HG03108 (cell line): ENCODE measurements around the gene DNHD1.

Experiments used
- ATAC-seq: cut with Tn5 transposase; IDR thresholded peaks from one replicate; pipeline ENCODE4 v1.9.1; 2021; ENCODE audit warnings: moderate library complexity; ENCODE audit not compliant: unreplicated experiment

DNHD1 gene

DNA sequence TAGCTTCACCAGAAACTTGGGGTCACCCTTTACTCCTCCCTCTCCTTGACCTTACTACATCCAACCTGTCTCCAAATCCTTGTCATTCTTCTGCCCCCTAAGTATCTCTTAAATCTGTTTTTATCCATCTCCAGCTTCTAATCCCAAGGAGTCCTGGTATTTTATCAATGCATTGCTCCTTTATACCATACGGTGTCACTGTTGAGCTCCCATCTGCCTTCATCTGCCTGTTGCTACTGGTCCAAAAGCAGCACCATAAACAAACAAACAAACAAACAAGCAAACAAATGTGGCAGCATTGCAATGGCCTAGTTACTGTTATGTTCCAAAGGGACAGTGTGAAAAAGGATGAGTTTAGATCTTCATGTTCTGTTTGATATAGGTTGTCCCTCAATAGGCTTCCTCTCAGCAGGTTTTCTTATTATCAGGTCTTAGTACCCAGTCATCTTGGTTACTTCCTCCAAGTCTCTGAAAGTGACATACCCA, 34.2 kb downstream of the DNHD1 start:
- ATAC-seq = no peak

DNA sequence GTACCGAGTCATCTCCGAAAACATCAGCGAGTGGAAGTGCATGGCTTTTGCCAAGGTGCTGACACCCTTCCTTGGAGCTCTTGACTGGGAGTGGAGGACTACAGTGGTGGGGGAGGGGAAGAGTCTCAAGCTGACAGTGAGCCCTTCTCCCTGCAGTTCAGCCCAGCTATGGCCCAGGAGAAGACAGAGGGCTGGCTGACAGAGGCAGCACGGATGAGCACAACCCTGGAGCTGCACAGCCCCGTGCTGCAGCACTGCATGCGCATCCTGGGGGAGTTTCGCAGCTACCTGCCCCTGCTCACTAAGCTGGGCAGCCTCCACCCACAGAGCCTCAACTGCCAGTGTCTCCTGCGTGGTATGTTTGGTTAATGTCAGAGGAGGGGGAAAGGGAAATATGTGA, 41.4 kb downstream of the DNHD1 start:
- ATAC-seq = no peak

DNA sequence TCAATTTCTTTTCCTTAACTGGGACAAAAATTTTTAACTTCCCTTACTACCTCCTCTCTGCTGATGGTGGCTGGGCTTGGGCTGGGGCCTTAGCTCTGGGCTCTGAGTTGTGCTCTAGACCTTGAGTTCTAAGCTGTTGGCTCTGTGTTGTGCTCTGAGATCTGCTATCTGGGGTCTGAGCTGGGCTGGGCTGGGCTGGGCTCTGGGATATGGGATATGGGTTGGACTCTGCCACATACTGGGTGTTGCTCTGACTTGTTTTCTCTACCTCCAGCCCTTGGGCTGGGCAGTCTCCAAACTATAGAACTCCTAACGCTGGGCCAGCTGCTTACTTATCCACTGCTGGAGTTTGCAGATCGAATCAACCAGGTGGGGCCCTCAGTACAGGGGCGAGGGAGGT, 41.9 kb downstream of the DNHD1 start:
- no peak for ATAC-seq

DNA sequence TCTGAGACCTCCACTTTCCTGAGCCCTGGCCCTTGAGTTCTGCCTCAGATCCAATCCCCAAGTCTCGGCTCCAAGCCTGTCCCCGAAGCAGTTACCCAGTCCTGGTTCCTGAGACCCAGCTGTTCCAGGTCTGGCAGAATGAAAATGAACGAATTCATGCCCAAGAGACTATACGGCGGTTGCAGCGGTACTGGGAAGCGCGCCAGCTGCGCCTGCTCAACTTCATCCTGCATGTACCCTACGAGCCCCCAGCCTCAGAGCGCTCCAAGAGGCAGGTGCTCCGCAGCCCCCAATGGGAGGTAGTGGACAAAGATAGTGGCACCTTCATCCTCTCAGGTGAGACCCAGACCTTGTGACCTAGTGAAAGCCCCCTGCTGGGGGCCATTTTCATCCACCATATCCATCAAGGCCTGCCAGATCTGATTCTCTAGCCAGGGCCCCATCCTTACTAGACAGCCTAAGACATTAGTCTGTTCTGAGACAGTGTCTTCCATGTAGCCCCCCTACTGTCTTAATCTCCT, 42.7 kb downstream of the DNHD1 start:
- ATAC-seq = no peak

DNA sequence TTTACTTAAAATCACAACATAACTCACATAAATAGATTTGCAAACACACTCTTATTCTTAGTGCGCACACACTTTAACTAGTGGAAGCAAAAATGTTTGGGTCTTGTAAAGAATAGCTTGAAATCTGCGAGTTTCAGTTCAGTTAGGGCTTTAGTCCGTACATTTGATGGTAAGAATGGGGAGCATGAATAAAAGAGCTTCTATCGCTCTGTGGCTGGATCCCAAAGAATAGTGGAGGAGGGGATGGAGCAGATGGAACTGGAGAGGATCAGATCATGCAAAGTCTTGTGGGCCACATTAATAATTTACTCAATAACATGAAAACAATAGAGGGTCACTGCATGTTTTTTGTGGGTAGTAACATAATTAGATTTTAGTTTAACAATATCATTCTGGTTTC, 44.3 kb downstream of the DNHD1 start:
- no peak for ATAC-seq

DNA sequence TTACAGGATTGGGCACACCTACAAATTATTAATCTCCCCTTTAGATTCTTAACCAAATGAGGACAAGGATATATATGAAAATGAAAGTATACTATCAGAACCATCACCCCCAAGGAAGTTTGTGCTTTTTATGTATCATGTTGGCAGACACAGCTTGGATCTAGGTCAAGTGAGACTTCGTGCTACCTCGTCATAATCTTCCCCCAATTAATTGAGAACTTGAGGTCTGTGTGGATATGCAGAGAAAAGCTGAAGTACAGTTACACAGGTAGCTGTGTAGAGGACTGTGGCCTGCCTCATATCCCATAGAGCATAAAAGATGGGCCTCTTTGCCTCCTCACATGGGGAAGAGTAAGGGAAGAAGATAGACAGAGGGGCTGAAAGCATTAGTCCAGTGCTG, 45.6 kb downstream of the DNHD1 start:
- ATAC-seq = no peak

DNA sequence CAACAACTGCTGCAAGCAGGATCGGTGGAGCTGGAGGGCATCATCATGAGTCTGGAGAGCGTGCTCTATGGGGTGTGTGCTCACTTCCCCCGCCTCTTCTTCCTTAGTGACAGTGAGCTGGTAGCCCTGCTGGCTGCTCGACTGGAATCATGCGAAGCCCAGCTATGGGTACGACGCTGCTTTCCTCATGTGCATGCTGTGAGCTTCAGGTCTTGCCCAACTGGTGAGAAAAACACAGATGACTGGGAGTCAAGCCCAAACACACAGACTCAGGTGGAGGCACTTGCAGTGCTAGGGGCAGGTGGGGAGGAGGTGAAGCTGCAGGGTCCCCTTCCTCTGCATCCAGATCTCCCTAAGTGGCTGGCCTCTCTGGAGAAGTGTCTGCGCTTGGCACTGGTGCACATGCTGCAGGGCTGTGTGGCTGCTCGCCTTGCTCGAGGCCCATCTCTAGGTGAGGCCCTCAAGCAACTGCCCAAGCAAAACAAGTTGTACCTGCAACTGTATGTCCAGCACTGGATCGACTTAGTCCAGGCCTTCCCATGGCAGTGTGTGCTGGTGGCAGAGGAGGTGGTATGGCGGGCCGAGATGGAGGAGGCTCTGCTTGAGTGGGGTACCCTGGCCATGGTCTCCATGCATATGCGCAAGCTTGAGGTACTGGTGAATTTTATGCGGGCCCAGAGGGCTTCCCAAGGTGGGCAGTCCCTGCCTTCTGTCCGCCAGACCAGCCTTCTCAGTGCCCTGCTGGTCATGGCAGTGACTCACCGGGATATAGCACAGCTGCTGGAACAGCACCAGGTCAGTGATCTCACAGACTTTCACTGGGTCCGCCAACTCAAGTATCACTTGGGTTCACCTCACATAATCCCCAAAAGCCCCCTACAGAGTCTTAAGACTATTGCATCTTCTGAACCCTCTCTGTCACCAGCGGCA, 48.1 kb downstream of the DNHD1 start:
- no peak for ATAC-seq

DNA sequence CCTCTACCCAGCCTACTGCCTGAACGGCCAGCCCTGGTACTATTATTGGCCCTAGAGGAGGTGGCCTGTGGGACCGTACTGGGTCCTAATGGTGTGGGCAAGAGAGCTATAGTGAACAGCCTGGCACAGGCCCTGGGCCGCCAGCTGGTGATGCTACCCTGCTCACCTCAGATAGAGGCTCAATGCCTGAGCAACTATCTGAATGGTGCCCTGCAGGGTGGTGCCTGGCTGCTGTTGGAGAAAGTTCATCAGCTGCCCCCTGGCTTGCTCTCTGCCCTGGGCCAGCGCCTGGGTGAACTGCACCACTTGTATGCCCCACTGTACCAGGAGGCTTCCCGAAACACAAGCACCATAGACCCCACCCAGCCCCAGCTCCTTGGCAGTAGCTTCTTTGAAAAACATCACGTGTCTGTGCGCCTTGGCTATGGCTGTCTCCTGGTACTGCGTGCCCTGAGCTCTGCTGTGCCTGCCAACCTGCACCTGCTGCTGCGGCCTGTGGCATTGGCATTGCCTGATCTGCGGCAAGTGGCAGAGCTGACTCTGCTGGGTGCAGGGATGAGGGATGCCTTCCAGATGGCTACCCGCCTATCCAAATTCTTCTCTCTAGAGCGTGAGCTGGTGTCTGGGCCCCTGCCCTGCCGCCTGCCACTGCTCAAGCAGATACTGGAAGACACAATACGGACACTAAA, 49.0 kb downstream of the DNHD1 start:
- ATAC-seq = no peak

DNA sequence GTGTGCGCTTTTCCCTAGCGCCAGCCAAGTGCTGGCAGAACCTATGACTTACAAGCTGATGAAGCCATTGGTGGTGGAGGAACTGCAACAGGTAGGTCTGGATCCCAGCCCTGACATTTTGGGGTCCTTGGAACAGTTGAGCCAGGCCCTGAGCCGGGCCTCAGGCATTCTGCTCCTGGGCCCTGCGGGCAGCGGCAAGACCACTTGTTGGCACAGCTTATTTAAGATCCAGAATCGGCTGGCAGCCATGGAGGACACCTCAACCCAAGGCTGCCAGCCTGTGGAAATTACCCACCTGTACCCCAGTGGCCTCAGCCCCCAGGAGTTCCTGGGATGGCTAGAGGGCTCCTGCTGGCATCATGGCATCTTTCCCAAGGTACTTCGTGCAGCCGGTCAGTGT, 49.7 kb downstream of the DNHD1 start:
- no peak for ATAC-seq

DNA sequence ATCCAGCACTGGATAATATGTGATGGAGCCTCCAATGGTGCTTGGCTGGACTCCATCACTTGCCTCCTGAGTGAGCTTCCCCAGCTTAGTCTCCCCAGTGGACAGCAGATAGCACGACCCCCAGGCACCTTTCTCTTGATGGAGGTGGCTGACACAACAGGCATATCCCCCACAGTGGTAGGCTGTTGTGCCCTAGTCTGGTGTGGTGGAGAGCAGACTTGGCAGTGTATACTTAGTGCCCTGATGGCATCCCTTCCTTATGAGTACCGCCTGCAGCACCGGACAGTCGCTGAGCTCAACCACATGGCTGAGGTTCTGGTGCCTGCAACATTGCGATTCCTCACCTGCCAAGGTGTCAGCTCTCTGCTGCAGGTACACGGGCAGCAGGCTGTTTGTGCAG, 50.1 kb downstream of the DNHD1 start:
- no peak for ATAC-seq

DNA sequence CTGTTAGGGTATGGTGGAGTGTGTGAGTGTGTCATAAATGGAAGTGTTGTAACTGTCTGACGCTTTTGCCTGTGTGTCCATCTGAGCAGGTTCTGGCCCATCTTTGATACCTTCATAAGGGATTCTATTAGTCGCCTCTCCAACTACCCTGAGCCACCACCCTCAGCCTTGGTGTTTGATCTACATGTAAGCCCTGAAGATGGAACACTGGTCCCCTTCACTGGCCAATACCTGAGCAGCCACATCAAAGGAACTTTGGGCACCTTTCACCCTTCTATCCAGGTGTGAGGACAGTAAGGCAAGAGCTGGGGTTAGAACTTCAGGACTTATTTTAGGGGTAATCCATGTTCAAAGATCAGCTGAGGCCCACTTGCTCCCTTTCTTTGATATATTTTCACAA, 51.0 kb downstream of the DNHD1 start:
- no peak for ATAC-seq

DNA sequence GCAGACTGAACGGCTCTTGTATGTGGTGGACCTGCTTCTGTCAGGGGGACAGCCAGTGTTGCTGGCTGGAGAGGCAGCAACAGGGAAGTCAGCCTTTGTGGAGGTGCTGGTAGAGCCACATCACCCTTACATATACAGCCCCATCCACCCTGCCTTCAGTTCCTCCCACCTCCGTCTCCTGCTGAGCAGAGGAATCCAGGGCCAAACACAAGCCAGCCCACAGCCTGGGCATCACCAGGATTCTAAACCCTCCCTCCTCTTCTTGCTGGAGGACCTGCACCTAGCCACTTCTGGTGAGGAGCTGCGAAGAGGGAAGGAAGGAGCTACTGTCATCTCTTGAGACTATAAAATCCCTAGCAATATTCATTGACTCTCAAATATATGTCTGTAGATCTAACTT, 51.6 kb downstream of the DNHD1 start:
- no peak for ATAC-seq

DNA sequence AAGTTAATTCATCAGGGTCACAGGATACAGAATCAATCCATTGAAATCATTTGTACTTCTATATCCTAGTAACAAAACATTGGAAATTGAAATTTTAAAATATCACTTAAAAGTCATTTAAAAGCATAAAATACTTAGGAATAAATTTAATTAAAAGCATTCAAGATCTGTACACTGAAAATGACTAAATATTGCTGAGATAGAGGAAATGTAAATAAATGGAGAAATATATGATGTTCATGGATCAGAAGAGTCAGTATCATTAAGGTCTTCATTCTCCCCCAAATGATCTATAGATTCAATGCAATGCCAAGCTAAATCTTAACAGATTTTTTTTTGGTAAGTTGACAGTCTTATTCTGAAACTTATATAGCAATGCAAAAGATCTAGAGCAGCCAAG, 56.6 kb downstream of the DNHD1 start:
- ATAC-seq = no peak

DNA sequence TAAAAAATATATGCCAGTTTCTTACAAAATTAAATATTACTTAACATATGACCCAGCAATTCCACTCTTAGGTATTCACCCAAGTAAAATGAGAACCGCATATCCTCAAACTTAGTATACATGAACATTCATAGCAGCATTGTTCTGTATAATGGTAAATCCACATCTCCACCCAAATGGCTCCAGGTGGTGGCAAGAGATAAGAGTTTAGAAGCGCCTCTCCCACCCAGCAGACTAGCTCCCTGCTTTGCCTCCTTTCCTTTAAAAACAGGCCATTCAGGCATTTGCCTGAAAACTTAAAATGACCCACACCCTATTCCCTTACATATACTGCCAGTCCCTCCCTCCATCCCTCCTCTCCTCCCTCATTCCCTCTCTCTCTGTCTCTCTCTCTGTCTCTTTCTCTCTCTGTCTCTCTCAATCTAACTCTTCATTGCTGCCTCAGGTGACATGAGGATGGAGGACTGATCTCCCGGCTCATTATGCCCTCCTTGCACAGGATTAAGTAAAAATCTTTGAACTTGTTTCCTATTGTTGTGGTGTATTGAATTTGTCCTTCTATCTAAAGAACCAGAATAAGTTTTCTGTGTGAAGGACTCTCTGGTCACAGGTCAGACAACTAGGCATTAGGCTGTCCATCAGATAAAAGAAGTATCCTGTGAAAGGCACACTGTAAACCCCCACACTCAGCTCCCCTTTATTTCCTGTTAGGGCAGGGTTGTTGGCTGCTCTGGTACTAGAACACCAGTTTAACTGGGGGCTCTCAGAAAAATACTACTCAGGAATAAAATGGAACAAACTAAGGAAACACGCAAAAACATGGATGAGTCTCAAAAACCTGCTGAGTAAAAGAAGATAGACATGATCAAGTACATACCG, 58.0 kb downstream of the DNHD1 start:
- ATAC-seq = no peak

DNA sequence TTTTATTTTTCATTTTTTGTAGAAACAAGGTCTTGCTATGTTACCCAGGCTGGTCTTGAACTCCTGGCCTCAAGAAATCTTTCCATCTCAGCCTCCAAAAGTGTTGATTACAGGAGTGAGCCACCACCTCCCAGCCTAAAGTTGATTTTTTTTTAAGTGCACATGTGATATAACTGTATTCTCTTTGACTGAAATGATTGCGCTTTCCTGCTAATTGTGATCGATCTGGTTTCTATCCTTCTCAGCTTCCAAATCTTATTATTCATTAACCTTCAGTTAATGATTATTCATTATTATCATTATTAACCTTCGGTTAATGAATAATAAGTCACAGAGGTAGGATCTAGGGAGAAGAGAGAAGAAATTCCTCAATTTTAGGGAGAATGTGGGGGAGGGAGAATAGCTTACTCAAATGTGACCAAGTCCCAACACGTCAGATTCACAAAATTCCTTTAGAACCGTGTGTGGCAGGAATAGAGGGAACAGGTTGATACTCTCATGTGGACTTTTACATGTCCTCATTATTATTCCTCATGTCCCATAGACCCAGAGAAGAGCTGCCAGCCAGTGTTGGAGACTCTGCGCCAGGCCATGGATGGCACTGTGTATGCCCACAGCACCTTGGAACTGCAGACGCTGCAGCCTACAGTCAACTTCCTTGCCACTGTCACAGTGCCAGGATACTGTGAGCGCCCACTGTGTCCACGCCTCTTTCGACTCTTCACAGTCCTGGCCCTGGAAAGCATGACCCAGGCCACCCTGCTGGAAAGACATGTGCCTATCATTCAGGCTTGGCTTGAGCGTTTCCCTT, 59.3 kb downstream of the DNHD1 start:
- no peak for ATAC-seq

DNA sequence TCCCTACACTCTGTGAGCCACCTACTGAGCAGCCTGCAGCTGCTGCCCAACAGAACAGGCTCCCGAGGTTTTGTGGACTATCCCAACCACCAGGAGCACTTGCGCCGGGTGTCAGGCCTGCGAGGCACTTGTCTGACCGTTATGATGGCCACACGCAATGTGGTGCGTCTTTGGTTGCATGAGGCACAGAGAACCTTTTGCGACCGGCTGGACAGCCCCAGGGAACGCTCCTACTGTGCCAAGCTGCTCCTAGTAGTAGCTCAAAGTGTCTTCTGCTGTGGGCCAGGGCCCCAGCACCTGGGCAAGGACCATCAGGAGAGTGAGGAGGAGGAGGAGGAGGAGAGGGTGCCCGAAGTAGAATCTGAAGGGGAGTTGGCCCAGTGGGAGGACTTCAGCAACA, 60.0 kb downstream of the DNHD1 start:
- ATAC-seq = no peak

DNA sequence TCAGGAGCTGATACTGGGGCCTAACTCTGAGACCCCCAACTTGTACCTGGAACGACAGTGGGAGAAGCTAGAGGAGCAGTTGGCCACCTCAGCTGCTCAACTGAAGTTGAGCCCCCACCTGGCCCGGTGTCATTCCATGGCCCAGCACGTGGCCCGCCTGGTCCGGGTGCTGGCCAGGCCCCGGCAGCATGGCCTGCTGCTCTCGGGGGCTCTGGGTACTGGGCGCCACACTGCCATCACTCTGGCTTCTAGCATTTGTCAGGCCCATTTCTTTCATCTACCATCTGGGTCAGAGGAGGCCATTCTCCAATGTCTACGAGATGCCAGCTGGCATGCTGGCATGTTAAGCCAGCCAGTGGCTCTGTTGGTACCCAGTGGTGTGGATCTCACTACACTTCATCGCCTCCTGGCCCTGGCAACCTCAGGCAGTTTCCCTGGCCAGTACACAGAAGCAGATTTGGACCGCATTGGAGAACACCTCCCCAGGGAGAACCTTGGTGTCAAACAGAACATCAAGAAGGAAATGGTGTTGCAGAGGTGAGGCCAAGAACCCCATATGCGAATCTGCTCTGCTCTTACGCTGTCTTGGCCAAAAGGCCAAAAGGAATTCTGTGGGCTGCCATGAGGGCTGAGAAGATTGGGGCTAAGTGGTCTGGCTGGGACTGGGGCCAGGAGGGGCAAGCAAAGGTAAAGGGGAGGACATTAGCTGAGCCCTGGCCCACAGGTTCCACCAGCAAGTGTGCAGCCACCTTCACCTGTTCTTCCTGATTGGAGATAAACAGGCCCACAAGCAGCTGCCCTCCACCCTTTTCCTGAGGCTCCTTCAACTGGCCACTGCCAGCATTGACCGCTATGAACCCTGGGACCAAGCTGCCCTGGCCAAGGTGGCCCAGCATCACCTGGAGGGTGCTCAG, 60.9 kb downstream of the DNHD1 start:
- no peak for ATAC-seq

DNA sequence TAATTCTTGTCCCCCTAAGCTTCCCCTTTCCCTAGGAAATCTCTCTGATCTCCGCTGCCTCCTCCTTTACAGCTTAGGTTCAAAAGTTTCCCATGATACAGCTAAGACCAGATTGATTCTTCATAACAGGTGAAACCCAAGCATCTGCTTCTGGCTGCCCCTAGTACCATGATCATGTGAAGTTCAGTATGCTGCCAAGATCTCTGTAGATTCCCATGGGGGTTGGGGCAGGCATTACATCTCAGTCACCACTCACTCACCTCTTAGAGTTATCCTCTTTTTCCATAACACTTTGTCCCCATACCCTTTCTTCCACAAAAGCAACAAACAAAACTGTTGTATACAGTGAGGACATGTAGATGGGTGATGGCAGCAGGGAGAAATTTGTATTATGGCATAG, 62.3 kb downstream of the DNHD1 start:
- no peak for ATAC-seq

DNA sequence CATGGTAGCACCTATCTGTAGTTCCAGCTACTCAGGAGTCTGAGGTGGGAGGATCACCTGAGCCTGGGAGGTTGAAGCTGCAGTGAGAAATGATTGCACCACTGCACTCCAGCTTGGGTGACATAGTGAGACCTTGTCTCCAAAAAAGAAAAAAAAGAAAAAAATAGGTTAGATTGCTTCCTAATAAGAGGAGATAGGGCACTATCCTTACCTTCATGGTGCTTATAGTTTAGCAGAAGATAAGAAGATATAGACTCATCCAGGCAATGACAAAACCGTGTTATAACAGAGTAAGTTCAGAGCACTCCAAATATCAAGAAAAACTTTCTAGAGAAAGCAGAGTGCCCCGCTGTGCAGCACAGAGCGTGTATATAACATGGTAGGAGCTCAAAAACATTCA, 64.2 kb downstream of the DNHD1 start:
- ATAC-seq = no peak
